HG03439 (cell line): ENCODE data around the gene SENP7.
A peak's percentile ranks its signal among the peaks of the same experiment; 100 is the strongest.
"Not testable (repeated sequence)": the region's sequence is repeated elsewhere in the genome, so short reads cannot be mapped to it uniquely, and the experiment has no call there.

ENCODE experiments used
- ATAC-seq: cut with Tn5 transposase; IDR thresholded peaks from one replicate; pipeline ENCODE4 v1.9.1; 2021; ENCODE audit warnings: mild to moderate bottlenecking, moderate library complexity; ENCODE audit not compliant: unreplicated experiment

The SENP7 gene, protein sequence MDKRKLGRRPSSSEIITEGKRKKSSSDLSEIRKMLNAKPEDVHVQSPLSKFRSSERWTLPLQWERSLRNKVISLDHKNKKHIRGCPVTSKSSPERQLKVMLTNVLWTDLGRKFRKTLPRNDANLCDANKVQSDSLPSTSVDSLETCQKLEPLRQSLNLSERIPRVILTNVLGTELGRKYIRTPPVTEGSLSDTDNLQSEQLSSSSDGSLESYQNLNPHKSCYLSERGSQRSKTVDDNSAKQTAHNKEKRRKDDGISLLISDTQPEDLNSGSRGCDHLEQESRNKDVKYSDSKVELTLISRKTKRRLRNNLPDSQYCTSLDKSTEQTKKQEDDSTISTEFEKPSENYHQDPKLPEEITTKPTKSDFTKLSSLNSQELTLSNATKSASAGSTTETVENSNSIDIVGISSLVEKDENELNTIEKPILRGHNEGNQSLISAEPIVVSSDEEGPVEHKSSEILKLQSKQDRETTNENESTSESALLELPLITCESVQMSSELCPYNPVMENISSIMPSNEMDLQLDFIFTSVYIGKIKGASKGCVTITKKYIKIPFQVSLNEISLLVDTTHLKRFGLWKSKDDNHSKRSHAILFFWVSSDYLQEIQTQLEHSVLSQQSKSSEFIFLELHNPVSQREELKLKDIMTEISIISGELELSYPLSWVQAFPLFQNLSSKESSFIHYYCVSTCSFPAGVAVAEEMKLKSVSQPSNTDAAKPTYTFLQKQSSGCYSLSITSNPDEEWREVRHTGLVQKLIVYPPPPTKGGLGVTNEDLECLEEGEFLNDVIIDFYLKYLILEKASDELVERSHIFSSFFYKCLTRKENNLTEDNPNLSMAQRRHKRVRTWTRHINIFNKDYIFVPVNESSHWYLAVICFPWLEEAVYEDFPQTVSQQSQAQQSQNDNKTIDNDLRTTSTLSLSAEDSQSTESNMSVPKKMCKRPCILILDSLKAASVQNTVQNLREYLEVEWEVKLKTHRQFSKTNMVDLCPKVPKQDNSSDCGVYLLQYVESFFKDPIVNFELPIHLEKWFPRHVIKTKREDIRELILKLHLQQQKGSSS

DNA sequence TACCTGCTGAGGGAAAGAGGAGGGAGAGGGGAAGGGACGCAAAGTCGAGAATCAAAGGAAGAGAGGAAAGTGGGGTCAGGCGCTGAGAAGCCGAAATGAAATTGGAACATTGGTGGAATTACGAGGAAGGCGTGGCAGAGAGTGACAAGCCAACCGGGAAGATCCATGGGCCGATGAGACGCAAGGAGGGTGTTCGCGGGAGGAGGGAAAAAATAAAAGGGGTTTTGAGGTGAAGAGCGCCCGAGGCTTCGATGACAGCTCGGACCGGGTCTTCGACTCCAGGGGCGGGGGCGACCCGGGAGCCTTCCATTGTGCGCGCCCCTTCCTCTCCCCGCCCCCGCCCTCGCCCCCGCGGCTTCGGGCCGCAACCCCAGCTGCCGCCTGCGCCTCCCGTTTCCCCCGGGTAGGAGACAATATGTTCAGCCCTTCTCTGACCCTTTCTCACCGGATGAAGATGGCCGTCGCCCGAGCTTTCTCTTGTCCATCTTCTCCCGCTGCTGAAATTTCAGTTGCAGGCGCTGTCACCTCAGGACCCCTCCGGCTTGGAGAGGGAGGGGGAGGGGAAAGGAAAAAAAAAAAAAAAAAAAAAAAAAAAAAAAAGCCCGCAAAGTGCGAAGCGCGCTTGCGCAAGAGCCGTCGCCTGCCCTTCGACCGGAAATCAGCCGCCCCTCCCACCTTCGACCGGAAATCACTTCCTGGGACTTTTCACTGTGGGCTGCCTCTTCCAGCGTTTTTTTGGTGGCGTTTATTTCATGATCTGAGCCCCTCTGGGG, at the start of gene SENP7:
TSS of gene SENP7 (minus strand) at position 567 of the 773 bp plus-strand sequence. CDS start at position 485, 82 bp downstream.
- peak; percentile 61 for ATAC-seq

DNA sequence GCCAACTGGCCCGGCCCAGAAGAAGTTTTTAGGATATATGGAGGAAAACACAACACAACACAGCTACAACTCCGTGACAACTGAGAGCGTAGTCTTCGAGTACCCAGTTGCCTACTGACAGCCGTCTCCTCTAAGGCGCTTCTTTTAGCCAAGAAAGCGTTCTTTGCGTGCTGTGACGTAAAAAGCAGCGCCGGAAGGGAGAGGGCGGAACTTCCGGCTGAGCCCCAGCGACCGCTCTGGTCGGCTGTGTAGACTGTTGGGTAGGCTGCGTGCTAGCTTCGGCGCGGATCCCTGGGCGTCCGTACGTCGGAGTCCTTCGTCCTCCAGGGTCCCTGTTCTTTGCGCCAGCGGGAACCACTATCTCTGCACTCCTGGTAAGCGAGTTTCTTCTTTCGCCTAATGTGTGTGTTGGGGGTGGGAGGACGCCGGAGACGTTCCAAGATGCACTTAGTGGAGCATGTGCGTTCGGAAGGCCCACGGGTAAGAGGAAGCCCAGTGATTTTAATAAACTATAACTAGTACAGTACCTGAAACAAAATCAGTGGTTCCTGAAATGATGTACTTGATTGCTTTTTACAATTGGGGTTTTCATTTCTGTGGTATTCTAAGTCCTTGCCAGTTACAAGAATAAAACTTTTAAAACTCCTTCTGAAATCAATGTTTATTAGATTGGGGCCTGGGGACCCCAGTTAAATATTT, 48.8 kb upstream of the SENP7 start, which contains the start of gene TRMT10C:
TSS of gene TRMT10C (plus strand) at position 239 of the 699 bp plus-strand sequence. CDS start 2,914 bp downstream, outside the sequence.
- peak; percentile 100 for ATAC-seq

DNA sequence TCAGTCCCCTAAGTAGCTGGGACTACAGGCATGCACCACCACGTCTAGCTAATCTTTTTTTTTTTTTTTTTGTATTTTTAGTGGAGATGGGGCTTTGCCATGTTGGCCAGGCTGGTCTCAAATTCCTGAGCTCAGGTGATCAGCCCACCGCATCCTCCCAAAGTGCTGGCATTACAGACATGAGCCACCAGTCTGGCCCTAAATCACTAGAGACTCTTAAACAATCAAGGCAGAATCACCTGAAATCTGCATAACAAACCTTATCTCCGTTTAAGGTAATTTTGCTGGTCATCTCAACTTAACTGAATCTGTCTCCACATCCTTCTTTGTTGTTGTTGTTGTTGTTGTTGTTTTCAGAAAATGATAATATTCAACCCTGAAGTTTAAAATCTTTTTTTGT, 43.1 kb upstream of the SENP7 start:
- ATAC-seq, result no peak

DNA sequence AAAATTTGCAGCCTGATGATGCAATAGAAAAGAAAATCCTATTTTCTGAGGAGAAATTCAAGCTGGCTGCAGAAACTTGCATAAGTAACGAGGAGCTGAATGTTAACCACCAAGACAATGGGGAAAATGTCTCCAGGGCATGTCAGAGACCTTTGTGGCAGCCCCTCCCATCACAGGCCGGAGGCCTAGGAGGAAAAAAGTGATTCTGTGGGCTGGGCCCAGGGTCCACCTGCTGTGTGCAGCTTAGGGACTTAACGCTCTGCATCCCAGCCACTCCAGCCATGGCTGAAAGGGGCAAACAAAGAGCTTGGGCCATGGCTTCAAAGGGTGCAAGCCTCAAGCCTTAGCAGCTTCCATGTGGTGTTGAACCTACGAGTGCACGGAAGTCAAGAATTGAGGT, 40.4 kb upstream of the SENP7 start:
- ATAC-seq, result not testable (repeated sequence)

DNA sequence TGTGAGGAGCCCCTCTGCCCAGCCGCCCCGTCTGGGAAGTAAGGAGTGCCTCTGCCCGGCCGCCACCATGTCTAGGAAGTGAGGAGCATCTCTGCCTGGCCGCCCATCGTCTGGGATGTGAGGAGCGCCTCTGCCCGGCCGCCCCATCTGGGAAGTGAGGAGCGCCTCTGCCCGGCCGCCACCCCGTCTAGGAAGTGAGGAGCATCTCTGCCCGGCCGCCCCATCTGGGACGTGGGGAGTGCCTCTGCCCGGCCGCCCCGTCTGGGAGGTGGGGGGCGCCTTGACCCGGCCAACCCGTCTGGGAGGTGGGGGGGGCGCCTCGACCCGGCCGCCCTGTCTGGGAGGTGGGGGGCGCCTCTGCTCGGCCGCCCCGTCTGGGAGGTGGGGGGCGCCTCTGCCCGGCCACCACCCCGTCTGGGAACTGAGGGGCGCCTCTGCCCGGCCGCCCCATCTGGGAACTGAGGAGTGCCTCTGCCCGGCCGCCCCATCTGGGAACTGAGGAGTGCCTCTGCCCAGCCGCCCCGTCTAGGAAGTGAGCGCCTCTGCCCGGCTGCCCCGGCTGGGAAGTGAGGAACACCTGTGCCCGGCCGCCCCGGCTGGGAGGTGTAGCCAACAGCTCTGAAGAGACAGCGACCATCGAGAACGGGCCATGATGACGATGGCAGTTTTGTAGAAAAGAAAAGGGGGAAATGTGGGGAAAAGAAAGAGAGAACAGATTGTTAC, 38.5 kb upstream of the SENP7 start:
- ATAC-seq, result not testable (repeated sequence)

DNA sequence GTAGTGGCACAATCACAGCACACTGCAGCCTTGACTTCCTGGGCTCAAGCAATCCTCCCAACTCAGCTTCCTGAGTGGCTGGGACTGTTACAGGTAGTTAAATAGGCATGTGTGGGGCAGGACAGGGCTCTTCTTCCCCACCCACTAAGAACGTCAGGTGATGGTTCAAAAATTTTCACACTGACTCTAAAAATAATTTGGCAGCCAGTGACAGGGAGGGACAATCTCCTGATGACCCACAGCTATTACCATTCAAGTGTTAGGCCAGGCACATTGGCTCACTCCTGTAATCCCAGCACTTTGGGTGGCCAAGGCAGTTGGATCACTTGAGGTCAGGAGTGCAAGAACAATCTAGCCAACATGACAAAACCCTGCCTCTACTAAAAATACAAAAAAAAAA, 36.5 kb upstream of the SENP7 start:
- no peak for ATAC-seq

DNA sequence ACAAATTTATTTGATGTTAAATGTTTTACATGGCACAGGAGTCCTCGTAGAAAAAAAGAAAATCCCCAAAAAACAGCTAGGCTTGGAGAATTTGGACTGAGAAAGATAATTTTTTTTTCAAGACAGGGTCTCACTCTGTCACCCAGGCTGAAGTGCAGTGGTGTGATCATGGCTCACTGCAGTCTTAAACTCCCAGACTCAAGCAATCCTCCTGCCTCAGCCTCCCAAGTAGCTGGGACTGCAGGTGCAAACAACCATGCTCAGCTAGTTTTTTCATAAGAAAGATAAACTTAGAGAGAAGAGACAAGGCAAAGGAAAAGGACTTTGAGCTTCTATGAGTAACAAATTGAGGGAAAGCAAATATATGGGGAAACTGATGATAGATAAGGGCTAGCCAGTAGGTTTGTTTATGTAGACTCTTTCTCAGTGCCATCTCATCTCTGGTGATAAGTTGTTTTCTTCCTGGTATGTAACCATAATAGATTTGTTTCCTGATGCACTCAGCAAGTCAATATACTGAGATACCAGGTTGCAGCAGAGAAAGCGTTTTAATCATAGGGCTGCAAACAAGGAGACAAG, 35.6 kb upstream of the SENP7 start:
- ATAC-seq, result no peak

DNA sequence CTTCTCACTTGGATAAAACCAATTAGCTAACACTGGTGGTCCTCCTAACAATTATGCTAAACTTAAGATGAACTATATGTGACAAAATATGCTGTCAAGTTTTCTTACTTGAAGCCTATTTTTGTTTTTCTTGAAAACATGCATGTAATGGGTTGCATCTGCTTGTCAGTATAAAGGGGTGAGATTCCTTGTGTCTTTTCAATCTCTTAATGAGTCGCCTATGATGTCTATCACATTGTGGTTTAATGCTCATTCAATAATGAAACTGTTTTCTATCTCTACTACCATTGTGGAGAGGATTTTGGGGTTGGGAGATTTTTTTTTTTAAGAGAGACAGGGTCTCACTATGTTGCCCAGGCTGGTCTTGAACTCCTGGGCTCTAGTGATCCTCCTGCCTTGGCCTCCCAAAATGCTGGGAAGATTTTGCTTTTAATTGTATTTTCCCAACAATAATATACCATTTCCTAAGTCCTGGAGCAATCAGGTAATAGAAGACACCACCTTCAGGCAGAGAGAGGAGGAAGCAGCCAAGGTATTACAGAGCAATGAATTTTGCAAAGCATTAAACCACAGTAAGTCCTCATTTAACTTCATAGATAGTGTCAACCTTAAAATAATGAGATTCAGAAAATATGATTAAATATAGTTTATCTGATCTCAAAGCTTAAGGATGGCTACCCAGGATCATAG, 31.3 kb upstream of the SENP7 start:
- ATAC-seq, result no peak

DNA sequence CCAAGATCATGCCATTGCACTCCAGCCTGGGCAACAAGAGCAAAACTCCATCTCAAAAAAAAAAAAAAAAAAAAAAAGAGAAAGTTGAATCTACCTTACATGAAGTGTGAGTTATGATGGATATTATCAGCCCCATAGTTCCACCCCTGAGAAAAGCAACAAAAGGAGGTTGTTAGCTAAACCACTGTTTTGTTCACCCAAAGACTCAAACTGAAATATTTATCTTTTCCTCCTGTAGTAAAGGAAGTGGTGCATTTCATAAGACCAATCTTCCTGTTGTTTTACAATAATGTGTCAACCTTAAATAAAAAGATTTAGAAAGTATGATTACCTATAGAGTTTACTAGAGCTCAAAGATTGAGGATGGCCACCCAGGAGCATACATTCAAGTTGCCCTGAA, 29.9 kb upstream of the SENP7 start:
- no peak for ATAC-seq

DNA sequence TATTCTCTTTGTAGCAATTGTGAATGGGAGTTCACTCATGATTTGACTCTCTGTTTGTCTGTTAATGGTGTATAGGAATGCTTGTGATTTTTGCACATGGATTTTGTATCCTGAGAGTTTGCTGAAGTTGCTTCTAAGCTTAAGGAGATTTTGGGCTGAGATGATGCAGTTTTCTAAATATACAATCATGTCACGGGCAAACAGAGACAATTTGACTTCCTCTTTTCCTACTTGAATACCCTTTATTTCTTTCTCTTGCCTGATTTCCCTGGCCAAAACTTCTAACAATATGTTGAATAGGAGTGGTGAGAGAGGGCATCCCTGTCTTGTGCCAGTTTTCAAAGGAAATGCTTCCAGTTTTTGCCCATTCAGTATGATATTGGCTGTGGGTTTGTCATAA, 23.9 kb upstream of the SENP7 start:
- ATAC-seq, result not testable (repeated sequence)

DNA sequence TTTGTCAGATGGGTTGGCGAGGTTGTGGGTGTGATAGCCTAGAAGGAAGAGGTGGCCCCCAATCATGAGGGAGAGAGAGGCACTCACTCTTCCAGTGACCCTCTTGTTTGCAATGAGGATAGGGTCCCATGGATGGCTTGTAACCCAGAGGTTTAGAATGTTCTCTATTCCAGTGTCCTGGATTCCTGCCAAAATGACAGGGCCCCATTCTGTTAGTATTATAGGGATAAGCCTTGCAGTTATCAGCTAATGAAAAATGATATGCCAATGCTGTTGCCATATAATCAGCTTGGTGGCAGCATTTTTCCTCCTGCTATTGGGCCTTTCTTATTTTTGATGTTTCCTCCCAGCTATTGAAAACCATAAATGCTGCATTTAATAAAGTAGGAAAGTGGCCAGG, 23.3 kb upstream of the SENP7 start:
- no peak for ATAC-seq

DNA sequence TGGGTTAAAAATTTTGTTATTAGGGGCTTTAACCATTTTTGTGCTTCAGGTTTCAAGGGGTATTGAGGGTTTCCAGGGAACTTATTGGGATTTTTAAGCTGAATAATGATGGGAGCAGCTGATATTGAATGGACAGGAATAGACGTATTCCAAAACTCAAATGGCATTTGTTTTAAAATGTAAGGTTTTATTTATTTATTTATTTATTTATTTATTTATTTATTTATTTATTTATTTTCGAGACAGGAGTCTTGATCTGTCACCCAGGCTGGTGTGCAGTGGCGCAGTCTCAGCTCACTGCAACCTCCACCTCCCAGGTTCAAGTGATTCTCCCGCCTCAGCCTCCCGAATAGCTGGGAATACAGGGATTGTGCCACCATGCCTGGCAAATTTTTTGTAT, 22.2 kb upstream of the SENP7 start:
- ATAC-seq, result no peak

DNA sequence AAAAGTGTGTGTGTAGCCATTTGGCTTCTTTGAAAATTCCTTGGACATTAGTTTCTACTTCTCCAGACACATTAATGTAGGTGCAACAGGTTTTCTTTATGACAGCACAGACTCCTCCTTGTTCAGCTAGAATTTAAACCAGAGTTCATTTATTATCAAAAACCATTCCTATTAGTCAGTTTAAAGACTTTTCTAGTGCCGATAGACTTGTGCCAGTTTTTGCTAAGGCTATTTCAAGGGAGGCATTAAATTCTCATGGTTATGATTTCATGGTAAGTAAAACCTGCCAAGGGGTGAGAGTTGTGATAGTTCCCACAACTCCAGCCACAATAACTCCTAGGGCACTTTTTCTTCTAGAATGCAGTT, 20.6 kb upstream of the SENP7 start:
- ATAC-seq, result no peak

DNA sequence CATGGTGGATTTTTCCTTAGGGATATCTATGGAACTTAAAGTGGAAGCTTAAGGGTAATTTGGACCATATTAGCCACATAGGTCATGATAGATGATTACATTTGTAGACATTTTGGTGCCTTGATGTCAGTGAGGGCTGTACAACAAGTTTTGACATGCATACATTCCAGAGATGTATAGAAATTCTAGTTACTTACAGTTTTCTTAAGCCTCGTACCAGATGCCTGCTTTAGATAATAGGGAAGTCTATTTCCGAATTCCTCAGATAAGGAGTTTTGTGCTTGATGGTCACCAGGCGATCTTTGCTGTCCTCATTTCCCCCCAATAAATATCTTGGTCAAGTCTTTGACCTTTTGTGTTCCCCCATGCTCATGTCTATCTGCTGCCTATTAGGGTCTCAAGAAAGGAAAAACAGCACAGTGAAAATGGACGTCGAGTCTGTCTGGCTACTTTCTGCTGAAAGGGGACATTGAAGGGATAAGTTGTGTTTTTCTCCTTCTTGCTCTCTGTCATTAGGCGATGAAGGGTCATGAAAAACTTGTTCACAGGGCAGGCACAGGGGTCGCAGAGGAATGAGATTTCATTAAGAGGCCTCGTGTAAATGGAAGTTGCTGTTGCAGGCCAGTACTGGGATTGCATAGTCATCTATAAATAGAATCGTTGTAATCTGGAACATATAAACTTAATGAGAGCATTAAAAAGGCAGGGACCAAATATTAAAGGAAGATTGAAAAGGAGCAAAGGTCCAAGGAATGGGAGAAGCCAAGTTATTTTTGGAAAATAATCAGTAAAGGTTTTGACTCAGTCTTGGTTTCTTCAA, 20.0 kb upstream of the SENP7 start:
- no peak for ATAC-seq

DNA sequence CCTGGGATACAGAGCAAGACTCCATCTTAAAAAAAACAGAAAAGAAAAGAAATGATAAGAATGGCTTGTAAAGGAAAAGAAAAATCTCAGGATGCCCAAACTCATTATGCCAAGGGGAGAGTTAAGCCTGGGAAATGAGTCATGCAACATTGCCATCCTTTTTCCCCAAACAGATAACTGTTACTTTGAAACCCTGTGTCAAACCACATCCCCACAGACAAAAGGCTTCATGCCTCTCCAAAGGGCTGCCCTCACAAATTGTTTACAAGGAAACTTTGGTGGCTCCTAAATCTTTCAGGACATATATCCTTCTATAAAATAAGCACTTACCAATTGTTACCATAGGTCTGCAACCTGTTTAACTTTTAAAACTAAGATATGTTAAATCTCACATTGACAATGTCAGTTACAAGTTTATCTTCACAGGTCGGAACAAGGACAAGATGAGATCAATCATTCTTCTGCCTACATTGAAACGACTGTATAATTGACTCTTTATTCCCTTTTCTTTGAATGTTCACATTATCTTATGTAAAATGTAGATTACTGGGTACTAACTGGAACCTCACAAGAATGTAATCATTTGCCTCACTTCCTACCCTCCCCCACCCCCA, 18.6 kb upstream of the SENP7 start:
- no peak for ATAC-seq

DNA sequence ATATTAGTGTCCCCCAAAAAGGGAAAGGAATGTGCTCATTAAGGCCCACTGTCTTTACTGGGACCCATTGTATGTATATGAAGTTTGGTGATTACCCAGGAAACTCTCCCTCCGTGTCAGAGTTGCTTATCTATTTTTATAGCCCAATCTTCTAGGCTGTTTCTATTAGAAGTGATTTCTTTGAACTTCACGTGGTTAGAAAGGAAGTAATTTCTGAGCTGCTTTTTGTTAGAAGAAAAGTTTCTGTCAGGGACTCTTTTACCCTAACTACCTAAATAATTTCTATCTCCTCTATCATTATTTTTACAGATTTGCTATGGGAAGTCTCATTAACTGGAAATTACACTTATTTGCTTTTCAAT, 17.7 kb upstream of the SENP7 start:
- no peak for ATAC-seq
